ENCODE results near the gene ZKSCAN8.

- TF ChIP-seq CTCF (IDR thresholded peaks at IDR 0.05) (no peak), POLR2A (IDR thresholded peaks at IDR 0.05) (no peak)
Observed at GRCh38 chr6:28161410-28162079, 19.9 kb downstream of the ZKSCAN8 start.
